SK-N-MC (cell line): ENCODE measurements around the gene DAPK3.

ENCODE experiments used
- EZH2 ChIP-seq: fragments of 200-600 bp; sonication (generic); IDR thresholded peaks from one replicate; pipeline ENCODE4 v1.6.1; 2017; ENCODE audit warnings: antibody characterized with exemption
- POLR2AphosphoS5 ChIP-seq: IDR thresholded peaks from 2 replicates; pipeline ENCODE4 v1.6.1; 2012; ENCODE audit warnings: mild to moderate bottlenecking, low read depth, low read length, borderline replicate concordance

DNA sequence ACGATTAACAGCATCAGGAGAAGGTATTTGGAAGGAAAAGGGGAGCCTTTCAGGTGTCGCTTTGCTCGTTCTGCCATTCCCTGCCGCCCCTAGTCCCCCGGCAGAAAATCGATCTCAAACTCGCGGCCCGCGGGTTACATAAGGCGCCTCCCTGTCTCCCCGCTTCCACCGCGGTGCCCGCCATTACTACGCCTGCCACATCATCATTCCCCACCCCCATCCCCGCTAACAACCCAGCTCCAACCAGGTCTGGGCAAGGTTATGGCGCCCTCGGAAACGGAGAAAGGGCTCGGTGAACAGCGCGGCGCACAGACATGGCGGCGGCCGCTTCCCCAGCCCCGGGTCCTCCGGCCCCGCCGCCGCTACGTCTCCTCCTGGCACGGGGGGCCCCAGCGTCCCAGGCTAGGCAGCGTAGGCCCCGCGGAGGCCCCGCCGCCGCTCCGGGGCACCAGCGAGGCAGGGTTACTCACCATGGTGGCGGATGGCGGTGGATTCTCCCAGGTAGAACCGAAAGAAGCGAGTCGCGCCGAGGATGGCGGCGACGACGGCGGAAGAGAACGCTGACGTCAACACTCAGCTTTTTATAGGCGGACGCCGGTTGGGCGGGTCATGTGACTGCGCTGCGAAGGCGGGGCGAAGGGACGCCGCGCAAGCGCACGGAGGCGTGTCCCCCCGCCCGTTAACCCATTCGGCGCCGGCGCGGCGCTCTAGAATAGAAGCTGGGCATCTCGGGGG, 14.2 kb upstream of the DAPK3 start, which contains the start of gene EEF2:
- TF ChIP-seq POLR2AphosphoS5: peak; percentile 100
- TF ChIP-seq EZH2: no peak
